ENCODE data around the gene UBC.

DNA sequence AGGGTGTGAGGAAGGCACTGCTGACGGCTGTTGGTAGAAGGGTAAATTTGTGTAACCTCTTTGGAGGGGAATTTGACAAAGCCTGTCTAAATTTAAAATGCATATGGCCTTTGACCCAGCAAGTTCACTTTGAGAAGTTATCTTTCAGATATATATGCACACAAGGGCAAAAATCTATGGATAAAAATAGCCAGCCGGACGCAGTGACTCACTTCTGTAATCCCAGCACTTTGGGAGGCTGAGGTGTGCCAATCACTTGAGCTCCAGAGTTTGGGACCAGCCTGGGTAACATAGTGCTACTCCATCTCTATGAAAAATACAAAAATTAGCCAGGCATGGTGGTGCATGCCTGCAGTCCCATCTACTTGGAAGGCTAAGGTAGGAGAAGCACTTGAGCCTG, 13.4 kb downstream of the UBC start:
- TF ChIP-seq CTCF (IDR thresholded peaks at IDR 0.05) (no peak), POLR2A (IDR thresholded peaks at IDR 0.05) (no peak)

Measured in breast epithelium (tissue), 3 donors.